ENCODE results near the gene AURKA.

DNA sequence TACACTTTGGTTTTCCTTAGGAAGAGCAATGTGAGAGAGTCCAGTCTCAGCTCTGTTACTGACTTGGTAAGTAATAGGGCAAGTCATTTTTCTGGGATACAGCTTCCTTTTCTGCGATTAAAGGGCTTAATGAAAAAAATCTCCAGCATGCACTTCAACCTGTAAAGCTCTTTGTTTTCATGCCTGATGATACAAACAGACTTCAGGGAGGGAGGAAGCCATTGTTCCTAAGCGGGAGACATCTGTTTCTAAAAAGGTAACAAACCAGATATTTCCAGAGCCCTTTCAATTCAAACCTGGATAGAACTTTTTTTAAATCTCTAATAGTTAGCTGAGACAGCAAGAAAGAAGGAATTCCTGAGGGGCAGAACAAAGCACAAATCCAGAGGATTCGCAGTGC lies 14.9 kb upstream of the AURKA start:
- TF ChIP-seq CTCF (IDR thresholded peaks at IDR 0.05; ENCODE audit: control extremely low read depth in 1 of 3, insufficient read depth in 1 of 3, low read depth in 1 of 3, low read length in 3 of 3): no peak
- no peak for TF ChIP-seq SIX5 (IDR thresholded peaks at IDR 0.05; ENCODE audit: low read depth, low read length)
- no peak for TF ChIP-seq SRF (IDR thresholded peaks at IDR 0.05; ENCODE audit: low read depth, low read length)
- no peak for TF ChIP-seq RXRA (IDR thresholded peaks at IDR 0.05; ENCODE audit: insufficient read depth, low read depth, low read length)
- TF ChIP-seq YY1 (IDR thresholded peaks at IDR 0.05; ENCODE audit: low read depth, low read length): no peak

Data from H1 (cell line).